Measurements from ENCODE around the gene USP15. TPM values are rescaled to one million over a fixed set of nuclear protein-coding genes. Genes with fewer than 3 reads are reported as not detected.

The USP15 gene
- total RNA-seq, 1 experiment from 2014 or later = 25.8 TPM

GRCh38 chr12:62252576-62252975 is 7.6 kb upstream of the USP15 start:
- Histone ChIP-seq H3F3A (ENCODE audit: insufficient read depth, low read depth) (0 out of 2 replicates have a peak, but pooled peaks cover 3% of the 10 kb centered on the region), H4K20me1 (ENCODE audit: insufficient read depth) (no peaks in the 10 kb centered on the region), H3K27ac (no peak overlapping the region), H3K9me3 (ENCODE audit: insufficient read depth, low read depth) (peaks cover 4% of the 10 kb centered on the region; the same call in 1 of the 2 replicates), H3K36me3 (ENCODE audit: low read depth) (no peaks in the 10 kb centered on the region), H3K9me2 (ENCODE audit: insufficient read depth) (no peaks in the 10 kb centered on the region), H3K79me2 (ENCODE audit: low read depth) (no peaks in the 10 kb centered on the region), H3K4me2 (no peak overlapping the region), H3K4me3 (no peak overlapping the region), H2AFZ (no peak overlapping the region), H3K4me1 (replicated peaks; ENCODE audit: insufficient read depth) (0 out of 2 replicates have a peak, but pooled peaks cover 9% of the 10 kb centered on the region), H3K27me3 (ENCODE audit: insufficient read depth, low read depth) (no peaks in the 10 kb centered on the region)
- no TSS peak for BruUV-seq (replicated peaks)
- DNase-seq = no peak
- no peak for TF ChIP-seq CTCF (conservative IDR thresholded peaks at IDR 0.05)
- ChIA-PET POLR2A (ENCODE audit: unreplicated experiment) (no interaction called here), CTCF (no interaction called here)
- intact Hi-C loops (cut with micrococcal nuclease; ENCODE audit: unreplicated experiment) = no loop called here

DNA sequence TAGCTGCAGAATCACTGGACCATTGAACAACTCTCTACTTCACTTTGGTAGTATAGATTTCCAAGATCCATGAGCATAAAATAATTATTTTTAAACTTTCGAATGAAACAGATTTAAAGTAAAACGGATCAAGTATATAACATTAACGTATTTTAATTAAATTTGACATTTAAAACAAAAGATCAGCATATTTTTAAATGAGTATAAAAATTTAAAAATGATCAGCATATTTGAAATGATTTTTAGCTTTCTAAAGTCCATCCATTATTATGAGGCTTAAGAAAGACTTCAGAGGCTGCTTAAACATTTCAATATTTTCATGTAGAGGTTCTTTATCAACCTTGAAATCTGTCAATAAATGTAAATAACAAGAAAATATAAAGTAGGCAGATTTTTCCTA is 5.2 kb upstream of the USP15 start:
- TF ChIP-seq EZH2 (IDR thresholded peaks at IDR 0.05; ENCODE audit: low read depth) = no peak
- TF ChIP-seq CTCF (conservative IDR thresholded peaks at IDR 0.05) = no peak
- intact Hi-C loops (cut with micrococcal nuclease; ENCODE audit: unreplicated experiment) = no loop called here
- no TSS peak for BruUV-seq (replicated peaks)

DNA sequence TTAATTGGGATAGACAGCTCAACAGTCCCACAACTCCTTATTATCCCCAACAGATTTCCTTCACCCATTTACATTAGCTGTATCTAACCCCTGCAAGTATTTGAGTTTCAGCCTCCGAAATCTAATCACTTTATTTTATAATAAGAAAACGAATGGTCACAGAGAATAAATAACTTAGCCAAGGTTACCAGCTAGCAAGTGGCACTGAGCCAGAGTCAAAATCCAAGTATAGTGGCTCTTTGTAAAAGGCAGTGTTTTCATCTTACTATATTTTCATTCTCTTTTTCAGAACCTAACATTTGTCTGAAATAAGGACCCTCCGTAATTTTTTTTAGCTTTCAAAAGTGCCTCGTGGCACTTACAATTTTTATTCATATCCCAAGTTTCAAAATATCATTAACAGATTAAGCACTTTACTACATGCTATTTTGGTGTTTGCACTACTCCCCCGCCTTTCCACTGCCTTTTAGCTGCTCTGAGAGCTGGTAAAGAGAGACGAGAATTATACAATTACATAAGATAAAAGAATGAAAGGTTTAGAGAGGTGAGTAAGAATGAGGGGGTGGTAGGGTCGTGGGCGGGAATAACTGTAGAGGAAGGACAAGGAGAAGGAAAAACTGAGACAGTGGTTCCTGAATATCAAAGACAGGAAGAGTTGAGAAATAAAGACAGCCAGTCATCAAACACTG is 3.7 kb upstream of the USP15 start:
- H3K4me2 ChIP-seq = no peak overlapping the region
- H3K4me3 ChIP-seq = no peak overlapping the region
- no peaks in the 10 kb centered on the region for H3K36me3 ChIP-seq (ENCODE audit: low read depth)
- H3F3A ChIP-seq (ENCODE audit: insufficient read depth, low read depth) = peaks cover 10% of the 10 kb centered on the region
- BruUV-seq (replicated peaks) = no TSS peak
- intact Hi-C loops (cut with micrococcal nuclease; ENCODE audit: unreplicated experiment) = no loop called here
- no peaks in the 10 kb centered on the region for H3K27me3 ChIP-seq (ENCODE audit: insufficient read depth, low read depth)
- TF ChIP-seq CTCF (conservative IDR thresholded peaks at IDR 0.05) (no peak), EZH2 (IDR thresholded peaks at IDR 0.05; ENCODE audit: low read depth) (no peak)
- CTCF ChIA-PET = no interaction called here
- no peak for DNase-seq
- no peak overlapping the region for H2AFZ ChIP-seq
- peaks cover 13% of the 10 kb centered on the region for H3K4me1 ChIP-seq (replicated peaks; ENCODE audit: insufficient read depth)
- H3K9me3 ChIP-seq (ENCODE audit: insufficient read depth, low read depth) = peaks cover 4% of the 10 kb centered on the region; the same call in 1 of the 2 replicates
- H3K9me2 ChIP-seq (ENCODE audit: insufficient read depth) = no peaks in the 10 kb centered on the region
- POLR2A ChIA-PET (ENCODE audit: unreplicated experiment) = no interaction called here
- no peak overlapping the region for H3K27ac ChIP-seq
- H4K20me1 ChIP-seq (ENCODE audit: insufficient read depth) = no peaks in the 10 kb centered on the region; the same call in 1 of the 2 replicates
- H3K79me2 ChIP-seq (ENCODE audit: low read depth) = peaks cover 17% of the 10 kb centered on the region

More for the DNA sequence above, 5.2 kb upstream of the USP15 start:
- H3F3A ChIP-seq (ENCODE audit: insufficient read depth, low read depth) = no peaks in the 10 kb centered on the region
- no peak overlapping the region for H3K4me3 ChIP-seq
- H3K27me3 ChIP-seq (ENCODE audit: insufficient read depth, low read depth) = no peaks in the 10 kb centered on the region
- H4K20me1 ChIP-seq (ENCODE audit: insufficient read depth) = no peaks in the 10 kb centered on the region
- H3K4me1 ChIP-seq (replicated peaks; ENCODE audit: insufficient read depth) = peaks cover 10% of the 10 kb centered on the region
- H3K9me3 ChIP-seq (ENCODE audit: insufficient read depth, low read depth) = peaks cover 4% of the 10 kb centered on the region; the same call in 1 of the 2 replicates
- H3K36me3 ChIP-seq (ENCODE audit: low read depth) = no peaks in the 10 kb centered on the region
- no peak overlapping the region for H2AFZ ChIP-seq
- CTCF ChIA-PET = no interaction called here
- 0 out of 2 replicates have a peak, but pooled peaks cover 3% of the 10 kb centered on the region for H3K79me2 ChIP-seq (ENCODE audit: low read depth)
- POLR2A ChIA-PET (ENCODE audit: unreplicated experiment) = no interaction called here
- DNase-seq = no peak
- H3K27ac ChIP-seq = no peak overlapping the region
- H3K4me2 ChIP-seq = no peak overlapping the region
- no peaks in the 10 kb centered on the region for H3K9me2 ChIP-seq (ENCODE audit: insufficient read depth)

Measured in PC-9 (cell line).